Activated CD4-positive, alpha-beta memory T cell treated with anti-CD3 and anti-CD28 coated beads for 36 hours (primary cell): Measurements from ENCODE around the gene MRTFB. TPM values are rescaled to one million over a fixed set of nuclear protein-coding genes. Genes with fewer than 3 reads are reported as not detected.
A peak's percentile ranks its signal among the peaks of the same experiment; 100 is the strongest.

ENCODE experiments used
- CTCF ChIA-PET: fragments of 350-600 bp; sonication (Branson Sonifier 250); formaldehyde crosslinking; loops from one replicate; lab custom pipeline; 2021; ENCODE audit warnings: antibody characterized with exemption, inconsistent platforms; lab: Charles Lee
- POLR2A ChIA-PET: fragments of 350-600 bp; sonication (Branson Sonifier 250); formaldehyde crosslinking; loops from one replicate; lab custom pipeline; 2021; ENCODE audit warnings: antibody characterized with exemption; lab: Charles Lee
- DNase-seq: peaks from one replicate; pipeline ENCODE4 v3.0.0-alpha.2; 2020
- H3K27ac Mint-ChIP-seq: one replicate; pipeline ENCODE4 v1.8.0; 2021; ENCODE audit warnings: mixed read lengths
- H3K27me3 Mint-ChIP-seq: one replicate; pipeline ENCODE4 v1.8.0; 2021; ENCODE audit warnings: mixed read lengths
- H3K36me3 Mint-ChIP-seq: one replicate; pipeline ENCODE4 v1.8.0; 2021; ENCODE audit warnings: mixed read lengths
- H3K4me1 Mint-ChIP-seq: one replicate; pipeline ENCODE4 v1.8.0; 2021; ENCODE audit warnings: low read depth, mixed read lengths
- H3K4me3 Mint-ChIP-seq: one replicate; pipeline ENCODE4 v1.8.0; 2021; ENCODE audit warnings: mild to moderate bottlenecking, mixed read lengths
- H3K9me3 Mint-ChIP-seq: one replicate; pipeline ENCODE4 v1.8.0; 2021; ENCODE audit warnings: mixed read lengths
- intact Hi-C: fragments of 100-400 bp; cut with micrococcal nuclease; formaldehyde crosslinking; loops from one replicate; pipeline ENCODE4 v1.15.1; 2023
- microRNA-seq: library from miRNA; unstranded; fragments of <30 nt; microRNA quantifications from one replicate; pipeline ENCODE4 v1.2.0, GENCODE V29; 2022; ENCODE audit warnings: borderline number of aligned reads, borderline microRNAs expressed, borderline replicate concordance
- total RNA-seq, 2 experiments: library from RNA; stranded (reverse); gene quantifications; one replicate each; pipeline ENCODE4 v1.2.3, GENCODE V29; 2021

MRTFB gene
- total RNA-seq, 2 experiments from 2014 or later = 8.8 to 9.7 TPM

DNA sequence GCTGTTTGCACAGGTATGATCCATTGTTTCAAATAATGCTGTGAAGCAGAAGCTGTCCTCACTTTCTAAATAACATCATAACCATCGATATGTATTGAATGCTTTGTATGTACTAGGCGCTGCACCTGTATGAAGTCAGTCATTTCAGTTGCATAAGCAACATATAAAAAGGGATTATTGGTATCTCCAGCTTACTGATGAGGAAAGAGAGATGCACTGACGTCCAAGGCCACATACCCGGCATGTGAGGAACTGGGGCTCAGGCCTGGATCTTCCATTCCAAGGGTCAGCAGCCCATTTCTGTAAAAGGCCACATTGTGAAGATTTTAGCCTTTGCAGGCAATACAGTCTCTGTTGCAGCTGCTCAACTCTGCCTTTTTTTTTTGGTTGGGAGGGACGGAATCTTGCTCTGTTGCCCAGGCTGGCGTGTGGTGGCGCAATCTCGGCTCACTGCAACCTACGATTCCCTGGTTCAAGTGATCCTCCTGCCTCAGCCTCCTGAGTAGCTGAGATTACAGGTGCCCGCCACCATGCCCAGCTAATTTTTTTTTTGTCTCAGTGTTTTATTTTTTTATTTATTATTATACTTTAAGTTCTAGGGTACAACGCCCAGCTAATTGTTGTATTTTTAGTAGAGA lies 244.7 kb downstream of the MRTFB start:
- H3K27ac Mint-ChIP-seq = no peak overlapping the region
- no peaks in the 10 kb centered on the region for H3K27me3 Mint-ChIP-seq
- no peaks in the 10 kb centered on the region for H3K9me3 Mint-ChIP-seq
- intact Hi-C loops = no loop called here
- no peaks in the 10 kb centered on the region for H3K4me1 Mint-ChIP-seq
- no peaks in the 10 kb centered on the region for H3K36me3 Mint-ChIP-seq
- POLR2A ChIA-PET = no interaction called here
- no peak for DNase-seq
- CTCF ChIA-PET = no interaction called here
- H3K4me3 Mint-ChIP-seq = no peak overlapping the region

Small RNA genes lying within 50 kb of the gene (microRNA-seq; reads per million reads assigned to microRNA genes)
- gene MIR193B = 9.0 reads per million, percentile 31 among the genes with 10 or more reads in this experiment
- gene MIR365A = not detected

Other genes starting within 250 kb of the MRTFB start
- gene ERCC4, start 151.2 kb upstream of the MRTFB start, total RNA-seq = 10 to 100 TPM; 11.0 to 14.1 TPM